HG02884 (cell line): ENCODE results near the gene SOAT1.
"Not testable (repeated sequence)": the region's sequence is repeated elsewhere in the genome, so short reads cannot be mapped to it uniquely, and the experiment has no call there.

Experiments
- ATAC-seq: cut with Tn5 transposase; IDR thresholded peaks from one replicate; pipeline ENCODE4 v1.9.1; 2021; ENCODE audit warnings: mild to moderate bottlenecking, moderate library complexity; ENCODE audit not compliant: unreplicated experiment

The SOAT1 gene

GRCh38 chr1:179342740-179343404 is 49.3 kb downstream of the SOAT1 start:
- no peak for ATAC-seq

GRCh38 chr1:179351281-179351680 is 57.7 kb downstream of the SOAT1 start:
- ATAC-seq = no peak

GRCh38 chr1:179352236-179352635 is 58.6 kb downstream of the SOAT1 start:
- no peak for ATAC-seq

GRCh38 chr1:179353546-179353945 is 59.9 kb downstream of the SOAT1 start:
- no peak for ATAC-seq

- not testable (repeated sequence) for ATAC-seq
These were observed 68.0 kb downstream of the SOAT1 start for GRCh38 chr1:179361631-179362030.

- ATAC-seq = peak; percentile 97
These were observed 71.9 kb downstream of the SOAT1 start, which contains the start of gene AXDND1 for GRCh38 chr1:179365342-179366092. Gene AXDND1, plus strand, starts transcription at chr1:179365971. Its CDS starts 539 bp downstream, at chr1:179366510.

- peak; percentile 29 for ATAC-seq
These were observed 72.7 kb downstream of the SOAT1 start for GRCh38 chr1:179366093-179366800.

GRCh38 chr1:179369751-179370341 is 76.2 kb downstream of the SOAT1 start:
- no peak for ATAC-seq

GRCh38 chr1:179372160-179372559 is 78.6 kb downstream of the SOAT1 start:
- no peak for ATAC-seq

GRCh38 chr1:179376223-179376622 is 82.6 kb downstream of the SOAT1 start:
- no peak for ATAC-seq

- no peak for ATAC-seq
These were observed 86.7 kb downstream of the SOAT1 start for GRCh38 chr1:179380299-179380698.

GRCh38 chr1:179384027-179384426 is 90.4 kb downstream of the SOAT1 start:
- no peak for ATAC-seq

GRCh38 chr1:179385510-179385909 is 91.9 kb downstream of the SOAT1 start:
- no peak for ATAC-seq

GRCh38 chr1:179393721-179394120 is 100.1 kb downstream of the SOAT1 start:
- ATAC-seq = no peak

- not testable (repeated sequence) for ATAC-seq
These were observed 105.8 kb downstream of the SOAT1 start for GRCh38 chr1:179399399-179399798.
